Choroid plexus epithelial cell (primary cell): ENCODE results near the gene CHFR.
"Not testable (repeated sequence)": the region's sequence is repeated elsewhere in the genome, so short reads cannot be mapped to it uniquely, and the experiment has no call there.

Experiments
- DNase-seq: peaks from one replicate; pipeline ENCODE4 v3.0.0-alpha.2; 2010; ENCODE audit warnings: low read depth
- H3K4me3 ChIP-seq: 2 replicates; pipeline ENCODE4 v1.5.1; 2011; ENCODE audit warnings: low read depth, mild to moderate bottlenecking, control low read depth, low read length, moderate library complexity
- TF ChIP-seq, protein P1 (sequence below): conservative IDR thresholded peaks from 2 replicates; pipeline ENCODE4 v1.5.1; 2011; ENCODE audit warnings: low read depth, mild to moderate bottlenecking, control low read depth, inconsistent platforms, low read length, moderate library complexity

Gene CHFR

GRCh38 chr12:132814232-132814631 lies 73.2 kb downstream of the CHFR start:
- H3K4me3 ChIP-seq: no peak overlapping the region
- TF ChIP-seq, protein P1, sequence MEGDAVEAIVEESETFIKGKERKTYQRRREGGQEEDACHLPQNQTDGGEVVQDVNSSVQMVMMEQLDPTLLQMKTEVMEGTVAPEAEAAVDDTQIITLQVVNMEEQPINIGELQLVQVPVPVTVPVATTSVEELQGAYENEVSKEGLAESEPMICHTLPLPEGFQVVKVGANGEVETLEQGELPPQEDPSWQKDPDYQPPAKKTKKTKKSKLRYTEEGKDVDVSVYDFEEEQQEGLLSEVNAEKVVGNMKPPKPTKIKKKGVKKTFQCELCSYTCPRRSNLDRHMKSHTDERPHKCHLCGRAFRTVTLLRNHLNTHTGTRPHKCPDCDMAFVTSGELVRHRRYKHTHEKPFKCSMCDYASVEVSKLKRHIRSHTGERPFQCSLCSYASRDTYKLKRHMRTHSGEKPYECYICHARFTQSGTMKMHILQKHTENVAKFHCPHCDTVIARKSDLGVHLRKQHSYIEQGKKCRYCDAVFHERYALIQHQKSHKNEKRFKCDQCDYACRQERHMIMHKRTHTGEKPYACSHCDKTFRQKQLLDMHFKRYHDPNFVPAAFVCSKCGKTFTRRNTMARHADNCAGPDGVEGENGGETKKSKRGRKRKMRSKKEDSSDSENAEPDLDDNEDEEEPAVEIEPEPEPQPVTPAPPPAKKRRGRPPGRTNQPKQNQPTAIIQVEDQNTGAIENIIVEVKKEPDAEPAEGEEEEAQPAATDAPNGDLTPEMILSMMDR: no peak
- no peak for DNase-seq

DNA sequence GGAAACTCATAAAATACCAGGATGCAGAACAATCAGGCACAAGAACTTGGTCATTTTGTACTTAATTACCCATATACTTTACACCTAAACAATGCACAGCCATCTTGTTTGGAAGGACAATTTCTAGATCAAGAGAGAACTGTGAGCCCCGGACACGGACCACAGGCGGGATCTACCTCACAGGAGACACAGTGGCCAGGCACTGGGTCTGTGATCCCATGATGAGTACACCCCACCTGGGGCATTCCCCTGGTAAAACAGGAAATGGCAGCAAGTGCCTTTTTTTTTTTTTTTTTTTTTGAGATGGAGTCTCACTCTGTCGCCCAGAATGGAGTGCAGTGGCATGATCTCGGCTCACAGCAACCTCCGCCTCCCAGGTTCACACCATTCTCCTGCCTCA lies 74.0 kb downstream of the CHFR start:
- no peak for DNase-seq
- TF ChIP-seq, protein P1: no peak
- no peak overlapping the region for H3K4me3 ChIP-seq

- H3K4me3 ChIP-seq: no peak overlapping the region
- peak; percentile 78 for DNase-seq
Observed at GRCh38 chr12:132812631-132813305, 74.6 kb downstream of the CHFR start.

DNA sequence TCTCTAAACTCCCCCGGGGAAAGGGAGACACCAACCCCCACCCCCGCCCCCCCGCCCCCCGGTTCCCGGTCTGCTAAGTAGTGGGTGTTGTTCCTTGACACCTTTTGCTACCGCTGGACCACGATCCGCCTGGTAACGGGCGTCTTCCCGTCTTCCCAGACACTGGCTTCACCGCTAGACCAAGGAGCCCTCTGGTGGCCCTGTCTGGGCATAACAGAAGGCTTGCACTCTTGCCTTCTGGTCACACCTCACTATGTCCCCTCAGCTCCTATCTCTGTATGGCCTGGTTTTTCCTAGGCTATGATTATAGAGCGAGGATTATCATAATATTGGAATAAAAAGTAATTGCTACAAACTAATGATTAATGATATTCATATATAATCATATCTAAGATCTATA lies 78.0 kb downstream of the CHFR start:
- not testable (repeated sequence) for H3K4me3 ChIP-seq
- TF ChIP-seq, protein P1: peak; percentile 55
- DNase-seq: peak; percentile 48

More at GRCh38 chr12:132812631-132813305, 74.6 kb downstream of the CHFR start:
- TF ChIP-seq, protein P1: no peak

- DNase-seq: no peak
- TF ChIP-seq, protein P1: no peak
- no peak overlapping the region for H3K4me3 ChIP-seq
Observed at GRCh38 chr12:132807295-132808092, 79.9 kb downstream of the CHFR start.

GRCh38 chr12:132806857-132807256 lies 80.5 kb downstream of the CHFR start:
- H3K4me3 ChIP-seq: no peak overlapping the region
- TF ChIP-seq, protein P1: no peak
- no peak for DNase-seq
